ENCODE results near the gene GLDC.

GLDC gene

GRCh38 chr9:6495466-6495865 is 150.1 kb downstream of the GLDC start:
- DNase-seq: no peak

DNA sequence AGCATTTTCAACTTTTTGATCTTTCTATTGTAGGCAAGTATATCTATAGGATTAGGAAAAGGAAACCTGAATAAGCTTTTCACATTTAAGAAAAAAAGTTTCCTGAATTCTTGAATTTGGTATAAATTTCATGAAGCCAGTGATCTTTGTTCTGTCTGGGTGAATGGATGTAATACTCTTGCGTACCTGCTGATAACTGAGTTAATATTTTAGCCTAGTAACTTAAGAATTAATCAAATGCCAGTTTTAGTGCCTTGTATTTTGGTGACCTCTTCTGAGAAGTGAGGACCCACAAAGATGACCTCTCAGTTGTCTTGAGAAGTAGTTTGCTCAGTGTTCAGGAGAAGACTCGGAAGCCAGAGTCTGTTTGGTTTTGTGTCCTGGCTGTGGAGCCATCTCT is 154.7 kb downstream of the GLDC start:
- DNase-seq: no peak

DNA sequence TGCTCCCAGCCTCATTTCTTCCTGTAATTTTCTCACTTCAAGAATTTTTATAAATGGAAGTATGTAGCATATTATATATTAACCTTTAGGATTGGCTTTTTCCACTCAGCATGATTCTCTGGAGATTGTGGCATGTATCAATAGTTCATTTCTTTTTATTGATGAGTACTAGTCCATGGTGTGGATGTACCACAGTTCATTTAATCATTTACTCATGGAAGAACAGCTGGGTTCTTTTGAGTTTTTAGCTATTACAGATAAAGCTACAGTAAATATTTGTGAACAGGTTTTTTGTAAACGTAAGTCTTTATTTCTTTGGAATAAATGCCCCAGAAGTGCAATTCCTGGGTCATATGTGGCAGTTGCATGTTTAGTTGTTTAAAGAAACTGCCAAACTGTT is 156.4 kb downstream of the GLDC start:
- DNase-seq: no peak

DNA sequence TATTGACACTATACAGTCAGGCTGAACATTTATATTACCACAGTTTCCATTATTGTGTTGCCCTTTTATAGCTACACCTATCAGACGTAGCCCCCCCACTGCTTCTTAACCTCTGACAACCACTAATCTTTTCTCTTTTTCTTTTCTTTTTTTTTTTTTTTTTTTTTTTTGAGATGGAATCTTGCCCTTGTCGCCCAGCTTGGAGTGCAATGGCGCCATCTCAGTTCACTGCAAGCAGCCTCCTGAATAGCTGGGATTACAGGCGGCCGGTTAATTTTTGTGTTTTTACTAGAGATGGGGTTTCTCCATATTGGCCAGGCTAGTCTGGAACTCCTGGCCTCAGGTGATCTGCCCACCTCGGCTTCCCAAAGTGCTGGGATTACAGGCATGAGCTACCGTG is 157.1 kb downstream of the GLDC start:
- no peak for DNase-seq

DNA sequence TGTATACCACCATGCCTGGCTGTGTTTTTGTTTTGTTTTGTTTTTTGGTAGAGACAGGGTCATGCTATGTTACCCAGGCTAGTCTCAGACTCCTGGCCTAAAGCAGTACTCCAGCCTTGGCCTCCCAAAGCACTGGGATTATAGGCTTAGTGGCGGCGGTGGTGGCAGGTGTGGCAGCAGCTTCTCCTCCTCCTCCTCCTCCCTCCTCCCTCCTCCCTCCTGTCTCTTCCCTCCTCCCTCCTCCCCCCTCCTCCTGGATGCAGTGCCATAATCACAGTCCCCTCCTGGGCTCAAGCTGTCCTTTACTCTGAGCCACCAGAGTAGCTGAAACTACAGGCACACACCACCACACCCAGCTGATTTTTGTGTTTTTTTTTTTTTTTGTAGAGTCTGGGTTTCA is 161.3 kb downstream of the GLDC start:
- DNase-seq: no peak

All from inflammatory macrophage treated with lipopolysaccharide for 1 hour (primary cell).